GM11168 (cell line): ENCODE measurements around the gene NOTCH1.

ENCODE experiments used
- in situ Hi-C: fragments of 300-500 bp; cut with MboI; formaldehyde crosslinking; loops from one replicate; pipeline ENCODE4 v1.12.0; 2022; ENCODE audit warnings: low sequenced_read_pairs; ENCODE audit not compliant: unreplicated experiment

The NOTCH1 gene

DNA sequence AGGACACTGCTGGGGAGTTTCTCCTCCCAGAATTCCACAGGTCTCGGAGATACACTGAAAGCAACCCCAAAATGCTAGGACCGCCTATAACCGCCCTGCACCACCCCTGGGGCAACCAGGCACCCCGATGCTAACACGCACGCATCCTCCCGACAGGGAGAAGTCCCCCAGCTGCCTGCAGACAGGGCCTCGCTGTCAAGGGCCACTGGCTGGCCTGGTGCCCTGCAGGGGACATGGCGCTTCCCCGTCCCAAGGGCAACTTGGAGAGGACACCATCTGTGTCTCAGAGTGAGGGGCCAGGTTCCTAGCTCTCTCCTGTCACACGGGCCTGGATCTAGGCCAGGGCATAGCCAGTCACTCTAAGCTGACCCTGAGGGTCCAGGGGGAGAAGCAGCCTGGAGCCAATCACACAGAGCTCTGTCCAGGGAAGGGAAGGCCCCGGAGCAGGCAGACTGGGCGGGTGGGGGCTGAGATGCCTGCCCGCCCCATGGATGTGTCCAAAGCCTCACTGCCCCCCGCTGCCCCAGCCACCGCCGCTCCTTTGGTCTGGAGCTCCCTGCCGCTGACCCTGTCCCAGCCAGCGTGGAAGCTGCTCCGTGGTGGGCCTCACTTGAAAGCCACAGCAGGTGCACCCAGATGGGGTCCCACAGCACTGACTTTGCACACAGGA lies 9.7 kb downstream of the NOTCH1 start:
- in situ Hi-C loops, result no loop called here

DNA sequence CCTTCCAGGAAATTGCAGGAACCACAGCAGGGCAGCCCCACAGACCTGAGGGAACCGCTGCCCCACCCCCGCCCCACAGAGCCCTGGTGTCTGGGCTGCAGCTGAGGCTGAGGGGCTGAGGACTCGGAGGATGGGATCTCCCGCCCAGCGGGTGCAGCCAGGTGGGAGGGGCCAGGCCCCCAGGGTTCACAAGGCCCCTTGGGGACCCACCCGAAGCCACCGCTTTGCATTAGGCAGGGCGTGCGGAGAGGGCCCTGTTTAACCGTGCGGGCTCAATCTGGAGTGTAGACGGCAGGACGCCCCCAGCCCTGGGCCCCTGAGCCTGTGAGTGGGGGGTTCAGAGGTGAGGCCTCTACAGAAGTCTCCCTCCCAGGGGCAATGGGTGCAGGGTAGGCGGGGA lies 10.8 kb downstream of the NOTCH1 start:
- in situ Hi-C loops, result no loop called here

GRCh38 chr9:136534366-136534765 lies 11.5 kb downstream of the NOTCH1 start:
- in situ Hi-C loops, result no loop called here

GRCh38 chr9:136533775-136534157 lies 12.1 kb downstream of the NOTCH1 start:
- in situ Hi-C loops, result no loop called here

DNA sequence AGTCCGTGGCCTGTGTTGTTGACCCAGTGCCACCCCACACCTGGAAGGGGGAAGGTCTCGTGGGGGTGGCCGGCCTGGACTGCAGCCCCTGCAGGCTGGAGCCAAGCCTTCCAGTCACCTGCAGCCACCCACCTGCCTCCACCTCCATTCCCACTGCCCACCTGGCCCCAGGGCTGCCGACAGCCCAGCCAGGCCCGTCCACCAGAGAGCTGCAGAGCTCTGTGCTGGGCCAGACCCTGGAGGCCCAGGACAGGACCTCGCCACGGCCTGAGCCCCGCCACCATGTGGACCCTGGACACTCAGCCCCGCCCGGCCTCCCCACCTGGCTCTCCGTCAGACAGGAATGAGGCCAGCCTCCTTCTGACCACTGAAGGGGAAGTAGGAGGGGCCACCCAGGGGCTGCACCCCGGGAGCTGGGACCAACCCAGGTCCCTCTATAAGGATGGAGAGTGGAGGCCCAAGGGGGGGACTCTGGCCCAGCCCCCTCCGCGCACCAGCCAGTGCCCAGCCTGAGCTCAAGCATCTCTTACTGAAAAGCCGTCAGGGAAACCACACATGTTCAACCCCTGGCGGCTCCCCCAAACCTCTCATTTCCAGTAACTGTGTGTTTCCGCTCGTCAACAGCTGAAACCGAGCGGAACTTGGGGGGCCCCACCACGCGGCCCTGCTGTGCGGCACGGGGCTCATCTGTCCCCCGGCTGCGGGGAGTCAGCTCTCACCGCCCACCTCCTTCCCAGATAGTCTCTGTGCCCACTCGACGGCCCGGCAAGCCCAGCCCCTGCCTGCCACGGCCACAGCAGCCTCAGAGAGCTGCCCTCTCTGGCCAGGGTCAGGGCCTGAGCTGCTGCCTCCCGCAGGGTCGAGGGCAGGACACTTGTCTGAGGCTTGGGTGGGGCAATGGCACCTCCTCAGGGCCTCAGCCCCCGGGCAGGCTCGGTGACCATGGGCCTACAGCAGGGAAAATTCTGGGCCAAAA lies 12.8 kb downstream of the NOTCH1 start:
- in situ Hi-C loops, result no loop called here

DNA sequence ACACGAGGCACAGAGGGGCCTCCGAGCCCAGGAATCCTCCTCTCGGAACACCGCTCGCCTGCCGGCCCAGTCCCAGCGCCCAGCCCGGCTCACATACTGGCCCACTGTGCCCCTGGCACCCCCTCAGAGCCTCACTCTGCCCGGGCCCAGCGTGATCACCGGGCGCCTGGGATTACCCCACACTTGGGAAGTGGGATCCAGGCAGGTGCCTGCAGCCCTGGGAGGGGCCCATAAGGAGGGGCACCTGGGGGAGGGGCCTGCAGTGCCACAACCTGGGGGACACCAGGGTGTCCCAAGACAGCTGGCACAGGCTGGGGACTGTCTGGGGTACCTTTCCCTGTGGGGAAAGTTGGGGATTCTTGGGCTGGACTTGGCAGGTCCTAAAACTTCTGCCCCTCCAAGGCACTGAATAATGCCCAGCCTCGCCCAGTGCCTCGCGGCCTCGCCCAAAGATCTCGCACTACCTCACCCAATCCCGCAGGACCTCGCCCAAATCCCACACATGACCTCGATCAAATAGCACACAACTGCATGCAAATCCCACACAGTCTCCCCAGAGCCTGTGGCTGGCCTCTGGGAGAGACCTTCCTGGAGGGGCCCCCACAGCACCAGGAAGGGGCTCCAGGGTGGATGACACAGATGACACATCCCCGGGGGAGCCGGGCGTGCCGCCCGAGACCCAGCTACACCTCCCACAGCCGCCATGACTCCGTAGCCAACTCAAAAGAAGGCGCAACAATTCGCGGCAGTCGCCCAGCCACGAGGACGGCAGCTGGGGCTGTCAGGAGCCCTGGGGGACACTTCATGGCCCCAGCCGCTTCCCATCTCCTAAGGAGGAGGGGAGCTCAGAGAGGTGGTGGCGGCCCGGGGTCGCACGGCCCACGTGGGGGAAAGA lies 13.7 kb downstream of the NOTCH1 start:
- in situ Hi-C loops, result no loop called here

DNA sequence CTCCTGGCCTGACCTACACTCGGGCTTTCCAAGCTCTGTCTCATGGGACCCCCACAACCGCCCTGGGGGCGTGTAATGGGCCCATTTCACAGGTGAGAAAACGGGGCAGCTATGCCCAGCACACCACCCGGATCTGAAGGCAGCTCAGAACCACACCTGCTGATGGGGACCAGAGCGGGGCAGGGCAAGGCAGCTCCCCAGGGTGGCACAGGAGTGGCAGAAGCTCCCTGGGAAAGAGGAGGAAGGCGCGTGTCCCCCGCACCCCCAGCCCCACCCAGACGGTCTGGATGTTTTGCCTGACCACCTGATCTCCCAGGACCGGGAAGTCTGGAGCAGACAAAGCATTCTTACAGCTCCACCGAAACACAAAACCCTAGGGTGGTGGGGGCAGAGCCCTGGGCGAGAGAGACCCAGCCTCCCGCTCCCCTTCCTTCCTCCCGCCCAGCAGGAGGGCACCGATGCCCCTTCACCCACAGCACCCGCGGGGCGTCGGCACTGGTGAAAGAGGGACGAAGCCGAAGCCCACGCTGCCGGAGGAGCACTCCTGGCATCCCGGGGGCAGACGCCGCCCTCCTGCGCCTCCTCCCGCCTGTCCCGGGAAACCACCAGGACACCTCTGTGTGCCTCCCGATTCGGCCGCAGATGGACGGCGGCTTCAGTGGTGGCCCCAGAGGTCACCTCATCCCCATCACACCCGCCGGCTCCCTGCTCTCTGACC lies 14.5 kb downstream of the NOTCH1 start:
- in situ Hi-C loops, result no loop called here

GRCh38 chr9:136530461-136531089 lies 15.3 kb downstream of the NOTCH1 start:
- in situ Hi-C loops, result no loop called here

DNA sequence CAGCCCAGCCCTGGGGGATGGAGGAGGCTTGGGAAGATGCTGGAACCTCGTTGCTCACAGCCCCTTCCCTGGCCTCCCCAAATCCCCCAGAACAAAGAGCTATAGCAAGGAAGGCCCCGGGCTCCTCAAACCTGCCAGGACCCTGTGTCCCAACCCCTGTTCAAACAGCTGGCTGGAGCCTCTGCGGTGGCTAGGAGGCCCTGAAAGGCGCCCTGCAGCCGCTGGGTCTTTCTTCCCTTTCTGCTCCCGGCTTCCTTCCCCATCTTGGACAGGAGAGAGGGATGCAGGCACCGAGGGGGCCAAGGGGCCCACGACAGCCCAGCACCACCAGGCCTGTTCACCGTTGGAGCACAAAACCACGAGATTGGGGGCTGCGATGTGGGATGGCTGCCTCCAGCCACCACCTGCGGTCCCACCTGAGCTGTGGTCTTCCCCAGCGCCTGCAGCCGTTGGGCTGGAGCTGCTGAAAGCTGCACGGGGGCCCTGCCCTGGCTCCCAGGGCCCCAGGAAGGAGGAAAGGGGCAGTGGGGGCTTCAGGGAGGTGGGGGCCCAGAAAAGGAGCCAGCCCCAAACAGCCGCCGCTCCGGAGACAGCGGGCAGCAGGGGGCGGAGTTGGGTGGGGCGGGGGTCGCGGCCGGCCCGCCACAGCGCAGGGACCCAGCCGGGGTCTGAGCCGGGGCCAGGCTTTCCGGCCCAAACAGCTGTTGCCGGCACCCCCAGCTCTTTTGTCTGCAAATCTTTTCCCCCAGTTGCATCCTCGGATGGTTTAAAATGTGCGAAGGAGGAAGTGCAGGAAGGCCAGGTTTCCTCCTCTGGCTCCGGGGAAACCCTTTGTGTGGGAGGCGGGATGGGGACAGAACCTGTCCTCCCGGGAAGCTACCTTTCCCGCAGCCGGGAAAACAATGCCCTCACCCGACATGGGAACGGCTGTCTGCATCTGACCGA lies 16.1 kb downstream of the NOTCH1 start:
- in situ Hi-C loops, result no loop called here

DNA sequence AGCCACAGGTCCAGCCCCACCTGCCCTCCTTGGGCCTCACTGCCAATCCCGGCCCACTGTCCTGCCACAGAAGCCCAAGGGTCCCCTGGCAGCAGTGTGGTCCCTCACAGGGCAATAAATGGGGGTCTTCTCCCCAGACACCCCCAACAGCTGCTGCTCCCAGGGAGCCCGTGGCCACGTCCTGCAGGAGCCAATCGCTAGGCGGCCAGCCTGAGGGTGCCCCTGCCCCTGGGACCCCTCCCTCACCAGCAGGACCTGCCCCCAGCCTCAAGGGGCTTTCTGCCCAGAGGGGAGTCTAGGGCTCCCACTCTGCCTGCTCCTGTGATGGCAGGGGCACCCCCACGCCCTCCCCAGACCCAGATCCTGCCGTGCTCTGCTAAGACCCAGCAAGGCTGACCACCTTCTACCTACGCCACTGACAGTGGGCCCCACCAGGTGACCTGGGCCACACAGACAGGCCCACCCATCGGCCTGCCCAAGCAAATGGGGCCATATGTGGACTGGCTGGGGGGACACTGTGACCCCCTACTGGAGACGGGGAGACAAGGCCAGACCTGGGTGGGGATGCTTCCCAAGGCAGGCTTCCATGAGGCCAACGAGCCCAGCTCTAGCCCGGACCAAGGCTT lies 17.0 kb downstream of the NOTCH1 start:
- in situ Hi-C loops, result no loop called here

DNA sequence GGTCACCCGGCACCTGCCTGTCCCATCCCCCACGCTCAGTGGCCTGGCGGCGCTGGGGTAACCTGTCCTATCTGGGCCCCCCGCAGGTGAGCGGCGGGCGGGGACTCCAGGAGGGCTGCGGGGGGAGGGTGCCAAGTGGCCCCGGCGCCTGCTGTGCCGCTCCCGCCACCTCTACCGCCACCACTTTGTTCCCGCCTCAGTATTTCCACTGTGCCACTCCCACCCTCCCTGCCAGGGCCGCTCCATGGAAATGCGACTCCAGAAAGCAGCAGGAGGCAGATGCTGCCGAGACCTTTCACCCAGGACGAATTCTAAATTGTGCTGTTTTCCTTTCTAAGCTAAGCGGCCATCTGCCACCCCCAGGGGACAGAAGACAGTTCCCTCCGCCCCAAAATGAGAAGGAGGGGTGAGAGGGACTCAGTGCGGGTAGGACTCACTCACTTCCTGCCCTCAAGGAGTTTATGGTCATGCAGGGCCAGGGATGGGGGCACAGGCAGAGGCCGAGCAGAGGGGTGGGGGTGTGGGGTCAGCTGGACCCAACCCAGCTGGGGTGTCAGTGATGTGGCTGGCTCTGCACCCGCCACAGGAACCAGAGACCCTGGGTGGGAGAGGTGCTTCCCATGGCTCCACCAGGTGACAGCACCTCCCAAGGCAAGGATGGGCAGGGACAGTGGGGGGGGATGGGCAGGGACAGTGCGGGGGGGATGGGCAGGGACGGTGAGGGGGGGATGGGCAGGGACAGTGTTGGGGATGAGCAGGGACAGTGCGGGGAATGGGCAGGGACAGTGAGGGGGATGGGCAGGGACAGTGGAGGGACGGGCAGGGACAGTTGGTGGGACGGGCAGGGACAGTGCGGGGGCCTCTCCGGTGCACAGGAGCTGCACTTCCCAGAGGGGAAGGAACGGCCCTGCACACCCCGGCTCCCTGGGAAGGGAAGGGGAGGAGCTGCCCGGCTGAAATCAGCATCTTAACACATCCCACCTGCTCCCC lies 17.8 kb downstream of the NOTCH1 start:
- in situ Hi-C loops, result no loop called here

- in situ Hi-C loops, result no loop called here
Observed at GRCh38 chr9:136527131-136527530, 18.7 kb downstream of the NOTCH1 start.

- in situ Hi-C loops, result no loop called here
Observed at GRCh38 chr9:136526625-136527066, 19.2 kb downstream of the NOTCH1 start.

DNA sequence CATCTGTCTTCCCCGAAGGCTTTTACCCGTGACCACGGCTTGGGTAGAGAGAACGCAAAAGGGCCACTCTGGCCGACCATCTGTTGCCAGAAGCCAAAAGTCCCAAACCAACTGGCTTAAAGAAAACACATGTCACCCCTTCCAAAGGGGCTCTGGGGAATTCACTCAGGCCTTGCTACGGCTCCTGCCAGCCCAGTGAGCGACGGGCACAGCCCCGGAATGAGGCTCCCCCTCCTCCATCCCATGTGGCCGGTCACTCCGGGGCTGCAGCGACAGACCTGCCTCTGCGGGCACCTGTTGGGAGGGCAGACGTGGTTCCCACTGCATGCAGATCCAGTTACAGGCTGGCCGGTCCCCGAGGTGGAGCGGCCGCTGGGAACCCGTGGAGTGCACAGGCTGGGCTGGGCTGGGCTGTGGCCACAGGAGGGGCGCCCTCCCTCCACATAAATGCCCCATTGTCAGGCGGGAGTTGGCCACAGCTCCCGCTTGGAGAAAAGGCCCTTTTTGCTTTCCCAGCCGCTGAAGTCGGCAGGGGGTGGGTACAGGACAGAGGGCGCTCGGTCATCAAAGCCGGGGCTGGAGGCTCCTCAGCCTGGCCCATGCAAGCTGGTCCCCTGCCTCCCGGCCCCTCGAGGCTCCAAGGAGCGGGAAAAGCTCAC lies 19.9 kb downstream of the NOTCH1 start:
- in situ Hi-C loops, result no loop called here

- in situ Hi-C loops, result no loop called here
Observed at GRCh38 chr9:136525207-136525606, 20.6 kb downstream of the NOTCH1 start.
